Measurements from ENCODE around the gene PKP1. TPM values are rescaled to one million over a fixed set of nuclear protein-coding genes. Genes with fewer than 3 reads are reported as not detected.

Gene PKP1
- total and polyA plus RNA-seq, 2 experiments from 2014 or later, result 0.19 to 0.83 TPM

DNA sequence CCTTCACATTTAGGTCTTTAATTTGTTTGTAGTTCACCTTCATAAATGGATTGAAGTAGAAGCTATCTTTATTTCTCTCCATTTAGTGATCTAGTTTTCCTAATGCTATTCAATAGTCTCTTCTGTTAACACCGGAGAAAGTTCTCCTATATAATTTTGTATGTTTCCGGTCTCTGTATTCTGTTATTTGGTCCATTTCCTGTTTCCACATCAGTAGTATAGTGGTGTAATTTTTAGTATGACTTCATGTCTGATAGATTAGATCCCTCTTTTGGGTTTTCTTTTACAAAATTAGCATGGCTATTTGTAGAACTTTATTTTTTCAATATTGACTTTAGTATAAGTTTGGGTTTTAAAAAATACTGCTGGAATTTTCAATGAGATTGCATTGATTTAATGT is 41.6 kb upstream of the PKP1 start (continued):
- TF ChIP-seq, protein P1, sequence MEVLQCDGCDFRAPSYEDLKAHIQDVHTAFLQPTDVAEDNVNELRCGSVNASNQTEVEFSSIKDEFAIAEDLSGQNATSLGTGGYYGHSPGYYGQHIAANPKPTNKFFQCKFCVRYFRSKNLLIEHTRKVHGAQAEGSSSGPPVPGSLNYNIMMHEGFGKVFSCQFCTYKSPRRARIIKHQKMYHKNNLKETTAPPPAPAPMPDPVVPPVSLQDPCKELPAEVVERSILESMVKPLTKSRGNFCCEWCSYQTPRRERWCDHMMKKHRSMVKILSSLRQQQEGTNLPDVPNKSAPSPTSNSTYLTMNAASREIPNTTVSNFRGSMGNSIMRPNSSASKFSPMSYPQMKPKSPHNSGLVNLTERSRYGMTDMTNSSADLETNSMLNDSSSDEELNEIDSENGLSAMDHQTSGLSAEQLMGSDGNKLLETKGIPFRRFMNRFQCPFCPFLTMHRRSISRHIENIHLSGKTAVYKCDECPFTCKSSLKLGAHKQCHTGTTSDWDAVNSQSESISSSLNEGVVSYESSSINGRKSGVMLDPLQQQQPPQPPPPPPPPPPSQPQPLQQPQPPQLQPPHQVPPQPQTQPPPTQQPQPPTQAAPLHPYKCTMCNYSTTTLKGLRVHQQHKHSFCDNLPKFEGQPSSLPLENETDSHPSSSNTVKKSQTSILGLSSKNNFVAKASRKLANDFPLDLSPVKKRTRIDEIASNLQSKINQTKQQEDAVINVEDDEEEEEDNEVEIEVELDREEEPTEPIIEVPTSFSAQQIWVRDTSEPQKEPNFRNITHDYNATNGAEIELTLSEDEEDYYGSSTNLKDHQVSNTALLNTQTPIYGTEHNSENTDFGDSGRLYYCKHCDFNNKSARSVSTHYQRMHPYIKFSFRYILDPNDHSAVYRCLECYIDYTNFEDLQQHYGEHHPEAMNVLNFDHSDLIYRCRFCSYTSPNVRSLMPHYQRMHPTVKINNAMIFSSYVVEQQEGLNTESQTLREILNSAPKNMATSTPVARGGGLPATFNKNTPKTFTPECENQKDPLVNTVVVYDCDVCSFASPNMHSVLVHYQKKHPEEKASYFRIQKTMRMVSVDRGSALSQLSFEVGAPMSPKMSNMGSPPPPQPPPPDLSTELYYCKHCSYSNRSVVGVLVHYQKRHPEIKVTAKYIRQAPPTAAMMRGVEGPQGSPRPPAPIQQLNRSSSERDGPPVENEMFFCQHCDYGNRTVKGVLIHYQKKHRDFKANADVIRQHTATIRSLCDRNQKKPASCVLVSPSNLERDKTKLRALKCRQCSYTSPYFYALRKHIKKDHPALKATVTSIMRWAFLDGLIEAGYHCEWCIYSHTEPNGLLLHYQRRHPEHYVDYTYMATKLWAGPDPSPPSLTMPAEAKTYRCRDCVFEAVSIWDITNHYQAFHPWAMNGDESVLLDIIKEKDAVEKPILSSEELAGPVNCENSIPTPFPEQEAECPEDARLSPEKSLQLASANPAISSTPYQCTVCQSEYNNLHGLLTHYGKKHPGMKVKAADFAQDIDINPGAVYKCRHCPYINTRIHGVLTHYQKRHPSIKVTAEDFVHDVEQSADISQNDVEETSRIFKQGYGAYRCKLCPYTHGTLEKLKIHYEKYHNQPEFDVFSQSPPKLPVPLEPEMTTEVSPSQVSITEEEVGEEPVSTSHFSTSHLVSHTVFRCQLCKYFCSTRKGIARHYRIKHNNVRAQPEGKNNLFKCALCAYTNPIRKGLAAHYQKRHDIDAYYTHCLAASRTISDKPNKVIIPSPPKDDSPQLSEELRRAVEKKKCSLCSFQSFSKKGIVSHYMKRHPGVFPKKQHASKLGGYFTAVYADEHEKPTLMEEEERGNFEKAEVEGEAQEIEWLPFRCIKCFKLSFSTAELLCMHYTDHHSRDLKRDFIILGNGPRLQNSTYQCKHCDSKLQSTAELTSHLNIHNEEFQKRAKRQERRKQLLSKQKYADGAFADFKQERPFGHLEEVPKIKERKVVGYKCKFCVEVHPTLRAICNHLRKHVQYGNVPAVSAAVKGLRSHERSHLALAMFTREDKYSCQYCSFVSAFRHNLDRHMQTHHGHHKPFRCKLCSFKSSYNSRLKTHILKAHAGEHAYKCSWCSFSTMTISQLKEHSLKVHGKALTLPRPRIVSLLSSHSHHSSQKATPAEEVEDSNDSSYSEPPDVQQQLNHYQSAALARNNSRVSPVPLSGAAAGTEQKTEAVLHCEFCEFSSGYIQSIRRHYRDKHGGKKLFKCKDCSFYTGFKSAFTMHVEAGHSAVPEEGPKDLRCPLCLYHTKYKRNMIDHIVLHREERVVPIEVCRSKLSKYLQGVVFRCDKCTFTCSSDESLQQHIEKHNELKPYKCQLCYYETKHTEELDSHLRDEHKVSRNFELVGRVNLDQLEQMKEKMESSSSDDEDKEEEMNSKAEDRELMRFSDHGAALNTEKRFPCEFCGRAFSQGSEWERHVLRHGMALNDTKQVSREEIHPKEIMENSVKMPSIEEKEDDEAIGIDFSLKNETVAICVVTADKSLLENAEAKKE (CRISPR knock-in tag; IDR thresholded peaks at IDR 0.05), result no peak
- no peak for TF ChIP-seq CREB1 (CRISPR knock-in tag; IDR thresholded peaks at IDR 0.05; ENCODE audit: low read depth)

DNA sequence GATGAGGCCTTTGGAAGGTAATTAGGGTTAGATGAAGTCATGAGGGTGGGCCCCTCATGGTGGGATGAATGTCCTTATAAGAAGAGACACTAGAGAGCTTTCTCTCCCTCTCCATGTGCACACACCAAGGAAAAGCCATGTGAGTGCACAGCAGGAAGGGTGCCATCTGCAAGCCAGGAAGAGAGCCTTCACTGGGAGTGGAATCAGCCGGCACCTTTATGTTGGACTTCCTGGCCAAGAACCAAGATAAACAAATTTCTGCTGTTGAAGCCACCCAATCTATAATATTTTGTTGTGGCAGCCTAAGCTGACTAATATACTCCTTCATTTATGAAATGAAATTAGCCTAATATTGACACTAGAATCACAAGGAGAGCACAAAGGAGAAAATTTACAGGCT is 38.2 kb upstream of the PKP1 start:
- Histone ChIP-seq H3K27ac (ENCODE audit: low read depth) (no peak overlapping the region), H3K4me2 (no peak overlapping the region), H3K36me3 (ENCODE audit: insufficient read depth) (no peaks in the 10 kb centered on the region), H3F3A (replicated peaks; ENCODE audit: low read depth) (no peaks in the 10 kb centered on the region), H3K4me1 (ENCODE audit: insufficient read depth) (no peaks in the 10 kb centered on the region), H3K9me2 (ENCODE audit: insufficient read depth) (no peaks in the 10 kb centered on the region), H3K4me3 (no peak overlapping the region), H4K20me1 (replicated peaks; ENCODE audit: insufficient read depth) (no peaks in the 10 kb centered on the region), H2AFZ (no peak overlapping the region), H3K27me3 (ENCODE audit: insufficient read depth) (no peaks in the 10 kb centered on the region), H3K79me2 (replicated peaks; ENCODE audit: insufficient read depth) (no peaks in the 10 kb centered on the region)
- H3K27me3 Mint-ChIP-seq (ENCODE audit: insufficient read depth, low read depth, poor library complexity), result no peaks in the 10 kb centered on the region
- DNase-seq (ENCODE audit: low spot score) (no peak), ATAC-seq (no peak)
- H3K27ac Mint-ChIP-seq, result no peak overlapping the region
- H3K4me3 Mint-ChIP-seq, result no peak overlapping the region
- H3K9me3 Mint-ChIP-seq, result peaks cover 11% of the 10 kb centered on the region
- peaks cover 9% of the 10 kb centered on the region; the same call in 2 of the 3 replicates for H3K36me3 Mint-ChIP-seq (ENCODE audit: low read depth)
- no peaks in the 10 kb centered on the region; the same call in 2 of the 3 replicates for H3K4me1 Mint-ChIP-seq
- TF ChIP-seq, protein P2, sequence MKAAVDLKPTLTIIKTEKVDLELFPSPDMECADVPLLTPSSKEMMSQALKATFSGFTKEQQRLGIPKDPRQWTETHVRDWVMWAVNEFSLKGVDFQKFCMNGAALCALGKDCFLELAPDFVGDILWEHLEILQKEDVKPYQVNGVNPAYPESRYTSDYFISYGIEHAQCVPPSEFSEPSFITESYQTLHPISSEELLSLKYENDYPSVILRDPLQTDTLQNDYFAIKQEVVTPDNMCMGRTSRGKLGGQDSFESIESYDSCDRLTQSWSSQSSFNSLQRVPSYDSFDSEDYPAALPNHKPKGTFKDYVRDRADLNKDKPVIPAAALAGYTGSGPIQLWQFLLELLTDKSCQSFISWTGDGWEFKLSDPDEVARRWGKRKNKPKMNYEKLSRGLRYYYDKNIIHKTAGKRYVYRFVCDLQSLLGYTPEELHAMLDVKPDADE (IDR thresholded peaks at IDR 0.05), result no peak
- TF ChIP-seq, protein P3, sequence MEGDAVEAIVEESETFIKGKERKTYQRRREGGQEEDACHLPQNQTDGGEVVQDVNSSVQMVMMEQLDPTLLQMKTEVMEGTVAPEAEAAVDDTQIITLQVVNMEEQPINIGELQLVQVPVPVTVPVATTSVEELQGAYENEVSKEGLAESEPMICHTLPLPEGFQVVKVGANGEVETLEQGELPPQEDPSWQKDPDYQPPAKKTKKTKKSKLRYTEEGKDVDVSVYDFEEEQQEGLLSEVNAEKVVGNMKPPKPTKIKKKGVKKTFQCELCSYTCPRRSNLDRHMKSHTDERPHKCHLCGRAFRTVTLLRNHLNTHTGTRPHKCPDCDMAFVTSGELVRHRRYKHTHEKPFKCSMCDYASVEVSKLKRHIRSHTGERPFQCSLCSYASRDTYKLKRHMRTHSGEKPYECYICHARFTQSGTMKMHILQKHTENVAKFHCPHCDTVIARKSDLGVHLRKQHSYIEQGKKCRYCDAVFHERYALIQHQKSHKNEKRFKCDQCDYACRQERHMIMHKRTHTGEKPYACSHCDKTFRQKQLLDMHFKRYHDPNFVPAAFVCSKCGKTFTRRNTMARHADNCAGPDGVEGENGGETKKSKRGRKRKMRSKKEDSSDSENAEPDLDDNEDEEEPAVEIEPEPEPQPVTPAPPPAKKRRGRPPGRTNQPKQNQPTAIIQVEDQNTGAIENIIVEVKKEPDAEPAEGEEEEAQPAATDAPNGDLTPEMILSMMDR (conservative IDR thresholded peaks at IDR 0.05; ENCODE audit: low read depth in 2 of 2), result no peak
- no peak for TF ChIP-seq ZNF331 (CRISPR knock-in tag; IDR thresholded peaks at IDR 0.05; ENCODE audit: low read depth)
- TF ChIP-seq, protein P1 (CRISPR knock-in tag; IDR thresholded peaks at IDR 0.05), result no peak
- TF ChIP-seq JUNB (IDR thresholded peaks at IDR 0.05; ENCODE audit: unreplicated experiment), result no peak
